SK-N-SH (cell line): Measurements from ENCODE around the gene ATG7.

ENCODE experiments used
- EP300 ChIP-seq, 2 experiments: IDR thresholded peaks; 2 replicates each; pipeline versions ENCODE4 v1.4.0 to v1.6.1; 2012; ENCODE audit warnings: borderline replicate concordance in 1 of 2, low read depth in 1 of 2, low read length in 1 of 2
- EZH2phosphoT487 ChIP-seq: fragments of 200-600 bp; sonication (generic); IDR thresholded peaks from 2 replicates; pipeline ENCODE4 v1.6.1; 2017; ENCODE audit warnings: low read depth, mixed run types, mild to moderate bottlenecking, antibody characterized with exemption, moderate library complexity, borderline replicate concordance
- FOXJ3 ChIP-seq: sonication (generic); formaldehyde crosslinking; IDR thresholded peaks from 2 replicates; pipeline ENCODE4 v1.5.1; 2020; ENCODE audit warnings: mild to moderate bottlenecking, missing genetic modification reagents
- IRF3 ChIP-seq: fragments of 150-350 bp; IDR thresholded peaks from 2 replicates; pipeline ENCODE4 v1.6.1; 2016; ENCODE audit warnings: mild to moderate bottlenecking, low read depth, low read length
- NFIC ChIP-seq: IDR thresholded peaks from 2 replicates; pipeline ENCODE4 v1.4.0; 2012; ENCODE audit warnings: borderline replicate concordance
- POLR2AphosphoS5 ChIP-seq: IDR thresholded peaks from 2 replicates; pipeline ENCODE4 v1.6.1; 2012; ENCODE audit warnings: low read depth, low read length
- USF2 ChIP-seq: fragments of 150-350 bp; IDR thresholded peaks from 2 replicates; pipeline ENCODE4 v1.6.1; 2017; ENCODE audit warnings: antibody characterized with exemption, low read length, low read depth, borderline replicate concordance
- YY1 ChIP-seq: IDR thresholded peaks from 2 replicates; pipeline ENCODE4 v1.4.0; 2012; ENCODE audit warnings: low read depth, mild to moderate bottlenecking
- TF ChIP-seq, protein P1 (sequence below): IDR thresholded peaks from 2 replicates; pipeline ENCODE4 v1.6.1; 2012; ENCODE audit warnings: mild to moderate bottlenecking, low read depth, low read length, moderate library complexity
- TF ChIP-seq, protein P2 (sequence below): fragments of 200-600 bp; sonication (generic); IDR thresholded peaks from 2 replicates; pipeline ENCODE4 v1.6.1; 2017; ENCODE audit warnings: antibody characterized with exemption, mild to moderate bottlenecking, moderate library complexity
- TF ChIP-seq, protein P3 (sequence below): IDR thresholded peaks from 2 replicates; pipeline ENCODE4 v1.4.0; 2012; ENCODE audit warnings: low read depth

GRCh38 chr3:11535243-11535960 lies 263.2 kb downstream of the ATG7 start:
- TF ChIP-seq FOXJ3 (no peak), IRF3 (no peak), EZH2phosphoT487 (no peak), YY1 (no peak), NFIC (no peak), POLR2AphosphoS5 (no peak), USF2 (no peak), EP300 (IDR thresholded peaks at IDR 0.05; ENCODE audit: borderline replicate concordance in 1 of 2, low read depth in 1 of 2, low read length in 1 of 2) (no peak)
- TF ChIP-seq, protein P1, sequence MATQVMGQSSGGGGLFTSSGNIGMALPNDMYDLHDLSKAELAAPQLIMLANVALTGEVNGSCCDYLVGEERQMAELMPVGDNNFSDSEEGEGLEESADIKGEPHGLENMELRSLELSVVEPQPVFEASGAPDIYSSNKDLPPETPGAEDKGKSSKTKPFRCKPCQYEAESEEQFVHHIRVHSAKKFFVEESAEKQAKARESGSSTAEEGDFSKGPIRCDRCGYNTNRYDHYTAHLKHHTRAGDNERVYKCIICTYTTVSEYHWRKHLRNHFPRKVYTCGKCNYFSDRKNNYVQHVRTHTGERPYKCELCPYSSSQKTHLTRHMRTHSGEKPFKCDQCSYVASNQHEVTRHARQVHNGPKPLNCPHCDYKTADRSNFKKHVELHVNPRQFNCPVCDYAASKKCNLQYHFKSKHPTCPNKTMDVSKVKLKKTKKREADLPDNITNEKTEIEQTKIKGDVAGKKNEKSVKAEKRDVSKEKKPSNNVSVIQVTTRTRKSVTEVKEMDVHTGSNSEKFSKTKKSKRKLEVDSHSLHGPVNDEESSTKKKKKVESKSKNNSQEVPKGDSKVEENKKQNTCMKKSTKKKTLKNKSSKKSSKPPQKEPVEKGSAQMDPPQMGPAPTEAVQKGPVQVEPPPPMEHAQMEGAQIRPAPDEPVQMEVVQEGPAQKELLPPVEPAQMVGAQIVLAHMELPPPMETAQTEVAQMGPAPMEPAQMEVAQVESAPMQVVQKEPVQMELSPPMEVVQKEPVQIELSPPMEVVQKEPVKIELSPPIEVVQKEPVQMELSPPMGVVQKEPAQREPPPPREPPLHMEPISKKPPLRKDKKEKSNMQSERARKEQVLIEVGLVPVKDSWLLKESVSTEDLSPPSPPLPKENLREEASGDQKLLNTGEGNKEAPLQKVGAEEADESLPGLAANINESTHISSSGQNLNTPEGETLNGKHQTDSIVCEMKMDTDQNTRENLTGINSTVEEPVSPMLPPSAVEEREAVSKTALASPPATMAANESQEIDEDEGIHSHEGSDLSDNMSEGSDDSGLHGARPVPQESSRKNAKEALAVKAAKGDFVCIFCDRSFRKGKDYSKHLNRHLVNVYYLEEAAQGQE, result no peak
- TF ChIP-seq, protein P2, sequence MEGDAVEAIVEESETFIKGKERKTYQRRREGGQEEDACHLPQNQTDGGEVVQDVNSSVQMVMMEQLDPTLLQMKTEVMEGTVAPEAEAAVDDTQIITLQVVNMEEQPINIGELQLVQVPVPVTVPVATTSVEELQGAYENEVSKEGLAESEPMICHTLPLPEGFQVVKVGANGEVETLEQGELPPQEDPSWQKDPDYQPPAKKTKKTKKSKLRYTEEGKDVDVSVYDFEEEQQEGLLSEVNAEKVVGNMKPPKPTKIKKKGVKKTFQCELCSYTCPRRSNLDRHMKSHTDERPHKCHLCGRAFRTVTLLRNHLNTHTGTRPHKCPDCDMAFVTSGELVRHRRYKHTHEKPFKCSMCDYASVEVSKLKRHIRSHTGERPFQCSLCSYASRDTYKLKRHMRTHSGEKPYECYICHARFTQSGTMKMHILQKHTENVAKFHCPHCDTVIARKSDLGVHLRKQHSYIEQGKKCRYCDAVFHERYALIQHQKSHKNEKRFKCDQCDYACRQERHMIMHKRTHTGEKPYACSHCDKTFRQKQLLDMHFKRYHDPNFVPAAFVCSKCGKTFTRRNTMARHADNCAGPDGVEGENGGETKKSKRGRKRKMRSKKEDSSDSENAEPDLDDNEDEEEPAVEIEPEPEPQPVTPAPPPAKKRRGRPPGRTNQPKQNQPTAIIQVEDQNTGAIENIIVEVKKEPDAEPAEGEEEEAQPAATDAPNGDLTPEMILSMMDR, result no peak
- TF ChIP-seq, protein P3, sequence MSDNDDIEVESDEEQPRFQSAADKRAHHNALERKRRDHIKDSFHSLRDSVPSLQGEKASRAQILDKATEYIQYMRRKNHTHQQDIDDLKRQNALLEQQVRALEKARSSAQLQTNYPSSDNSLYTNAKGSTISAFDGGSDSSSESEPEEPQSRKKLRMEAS, result no peak
